HCT116 (cell line): ENCODE results near the gene TTC39C. TPM values are rescaled to one million over a fixed set of nuclear protein-coding genes. Genes with fewer than 3 reads are reported as not detected.

ENCODE experiments used
- ATAC-seq: fragments of 200-7000 bp; cut with Tn5 transposase; 2 replicates; pipeline ENCODE4 v1.9.1; 2020; ENCODE audit warnings: mild to moderate bottlenecking, moderate library complexity
- BruUV-seq: library from RNA; stranded (reverse); fragments of 400-500 nt; replicated peaks from 2 replicates; lab custom pipeline; 2021; lab: Mats Ljungman, UMichigan
- CTCF ChIA-PET: fragments of 300-600 bp; sonication (Branson Sonifier 250); formaldehyde crosslinking; loops from one replicate; lab custom pipeline; 2021; ENCODE audit warnings: antibody characterized with exemption; lab: Charles Lee
- POLR2A ChIA-PET: fragments of 300-600, 350-600 bp; sonication (Branson Sonifier 250); formaldehyde crosslinking; loops from one replicate; lab custom pipeline; 2021; ENCODE audit warnings: antibody characterized with exemption; lab: Charles Lee
- RAD21 ChIA-PET, 2 experiments: fragments of 300-600 bp; sonication (Branson Sonifier 250); formaldehyde crosslinking; loops; one replicate each; lab custom pipeline; 2023; ENCODE audit warnings: low total read pairs in 2 of 2; ENCODE audit not compliant: uncharacterized antibody in 2 of 2, unreplicated experiment in 2 of 2, low non-redundant PET in 1 of 2; lab: Charles Lee
- DNase-seq: peaks from one replicate; pipeline ENCODE4 v3.0.0-alpha.2; 2010; ENCODE audit warnings: low read depth, low spot score
- H2AFZ ChIP-seq: fragments of 200-600 bp; shearing (Covaris generic), sonication (generic); 2 replicates; pipeline ENCODE4 v1.6.1; 2017; ENCODE audit warnings: low read depth, mixed run types, mixed read lengths, antibody characterized with exemption, low read length; ENCODE audit not compliant: poor library complexity, severe bottlenecking
- H3K27ac ChIP-seq: 2 replicates; pipeline ENCODE4 v1.5.1; 2012; ENCODE audit warnings: low read depth, low read length
- H3K27me3 ChIP-seq: fragments of 200-600 bp; sonication (generic); 2 replicates; pipeline ENCODE4 v1.6.1; 2016; ENCODE audit warnings: mixed run types, low read length, mixed read lengths; ENCODE audit not compliant: insufficient read depth
- H3K36me3 ChIP-seq, 2 experiments: fragments of 200-500 bp in 1 of 2; fragments of 200-600 bp in 1 of 2; sonication (Bioruptor generic) in 1 of 2; sonication (generic) in 1 of 2; 2 replicates each; pipeline versions ENCODE4 v1.5.1 to v1.6.1; 2014 to 2016; ENCODE audit warnings: low read length in 2 of 2, inconsistent platforms in 1 of 2, mixed read lengths in 1 of 2, mixed run types in 1 of 2; ENCODE audit not compliant: insufficient read depth in 2 of 2, control insufficient read depth in 1 of 2
- H3K4me1 ChIP-seq, 2 experiments: fragments of 200-600 bp in 1 of 2; sonication (generic) in 1 of 2; 2 replicates each; pipeline versions ENCODE4 v1.5.1 to v1.6.1; 2012 to 2017; ENCODE audit warnings: low read length in 2 of 2, inconsistent platforms in 1 of 2, mild to moderate bottlenecking in 1 of 2, mixed read lengths in 1 of 2, mixed run types in 1 of 2, moderate library complexity in 1 of 2; ENCODE audit not compliant: insufficient read depth in 2 of 2, control insufficient read depth in 1 of 2
- H3K4me2 ChIP-seq: fragments of 200-600 bp; sonication (generic); 2 replicates; pipeline ENCODE4 v1.6.1; 2017; ENCODE audit warnings: mixed run types, low read length, mixed read lengths
- H3K4me3 ChIP-seq, 2 experiments: fragments of 200-600 bp in 1 of 2; sonication (generic) in 1 of 2; replicated peaks in 1 of 2; 2 replicates each; pipeline ENCODE4 v1.5.1; 2011 to 2016; ENCODE audit warnings: low read length in 2 of 2, control low read depth in 1 of 2, low read depth in 1 of 2, mild to moderate bottlenecking in 1 of 2, mixed read lengths in 1 of 2, mixed run types in 1 of 2
- H3K79me2 ChIP-seq: fragments of 200-600 bp; sonication (generic); 2 replicates; pipeline ENCODE4 v1.6.1; 2017; ENCODE audit warnings: mild to moderate bottlenecking, mixed run types, low read length, moderate library complexity, mixed read lengths; ENCODE audit not compliant: insufficient read depth
- H3K9ac ChIP-seq: fragments of 200-600 bp; sonication (generic); 2 replicates; pipeline ENCODE4 v1.6.1; 2016; ENCODE audit warnings: low read length, mixed read lengths
- H3K9me2 ChIP-seq: fragments of 200-600 bp; sonication (generic), shearing (Covaris generic); 2 replicates; pipeline ENCODE4 v1.6.1; 2017; ENCODE audit warnings: mixed run types, mild to moderate bottlenecking, moderate library complexity; ENCODE audit not compliant: insufficient read depth
- H3K9me3 ChIP-seq, 2 experiments: fragments of 200-500 bp in 1 of 2; fragments of 200-600 bp in 1 of 2; sonication (Bioruptor generic) in 1 of 2; sonication (generic) in 1 of 2; 2 replicates each; pipeline ENCODE4 v1.6.1; 2014 to 2017; ENCODE audit warnings: low read length in 2 of 2, mixed read lengths in 2 of 2, inconsistent platforms in 1 of 2, low read depth in 1 of 2, mild to moderate bottlenecking in 1 of 2, mixed run types in 1 of 2, moderate library complexity in 1 of 2; ENCODE audit not compliant: control insufficient read depth in 1 of 2, insufficient read depth in 1 of 2
- H4K20me1 ChIP-seq: fragments of 200-600 bp; sonication (generic), shearing (Covaris generic); 2 replicates; pipeline ENCODE4 v1.6.1; 2017; ENCODE audit warnings: mixed run types, mild to moderate bottlenecking, moderate library complexity; ENCODE audit not compliant: insufficient read depth
- CTCF ChIP-seq, 3 experiments: fragments of 200-600 bp in 1 of 3; sonication (generic) in 1 of 3; IDR thresholded peaks in 2 of 3; conservative IDR thresholded peaks in 1 of 3; 2 replicates each; pipeline ENCODE4 v1.5.1; 2012 to 2017; ENCODE audit warnings: low read depth in 2 of 3, low read length in 2 of 3, antibody characterized with exemption in 1 of 3, borderline replicate concordance in 1 of 3, control low read depth in 1 of 3, mild to moderate bottlenecking in 1 of 3, mixed read lengths in 1 of 3, mixed run types in 1 of 3, moderate library complexity in 1 of 3; ENCODE audit not compliant: insufficient read depth in 1 of 3
- EGR1 ChIP-seq: IDR thresholded peaks from 2 replicates; pipeline ENCODE4 v1.6.1; 2012; ENCODE audit warnings: low read depth
- EZH2 ChIP-seq: fragments of 200-600 bp; sonication (generic); IDR thresholded peaks from 2 replicates; pipeline ENCODE4 v1.6.1; 2017; ENCODE audit warnings: antibody characterized with exemption, mixed run types
- EZH2phosphoT487 ChIP-seq: fragments of 200-600 bp; IDR thresholded peaks from 2 replicates; pipeline ENCODE4 v1.6.1; 2018; ENCODE audit warnings: antibody characterized with exemption, borderline replicate concordance
- FOSL1 ChIP-seq: IDR thresholded peaks from 2 replicates; pipeline ENCODE4 v1.6.1; 2012; ENCODE audit warnings: low read depth
- POLR2A ChIP-seq: IDR thresholded peaks from 2 replicates; pipeline ENCODE4 v1.7.0; 2011; ENCODE audit warnings: borderline replicate concordance; ENCODE audit not compliant: insufficient read depth, insufficient read length; ENCODE audit errors: extremely low read depth
- RAD21 ChIP-seq: IDR thresholded peaks from 2 replicates; pipeline ENCODE4 v1.6.1; 2012; ENCODE audit warnings: low read depth, mild to moderate bottlenecking
- SIN3A ChIP-seq: IDR thresholded peaks from 2 replicates; pipeline ENCODE4 v1.6.1; 2012; ENCODE audit warnings: low read depth
- SP1 ChIP-seq: IDR thresholded peaks from 2 replicates; pipeline ENCODE4 v1.6.1; 2012; ENCODE audit warnings: low read depth
- SRF ChIP-seq: IDR thresholded peaks from 2 replicates; pipeline ENCODE4 v1.6.1; 2012; ENCODE audit warnings: low read depth
- TCF7L2 ChIP-seq: IDR thresholded peaks from 2 replicates; pipeline ENCODE4 v1.7.0; 2011; ENCODE audit warnings: borderline replicate concordance, inconsistent platforms; ENCODE audit not compliant: insufficient read depth, insufficient read length; ENCODE audit errors: extremely low read depth
- ZBTB33 ChIP-seq: IDR thresholded peaks from 2 replicates; pipeline ENCODE4 v1.6.1; 2011; ENCODE audit warnings: mild to moderate bottlenecking, low read length, moderate library complexity; ENCODE audit not compliant: insufficient replicate concordance; ENCODE audit errors: extremely low read depth
- ZFX ChIP-seq: fragments of 450-650 bp; IDR thresholded peaks from 2 replicates; pipeline ENCODE4 v1.6.1; 2017
- ZNF274 ChIP-seq: fragments of 200-500 bp; sonication (Bioruptor generic); IDR thresholded peaks from 2 replicates; pipeline ENCODE4 v1.6.1; 2014; ENCODE audit warnings: mild to moderate bottlenecking, low read depth, low read length, inconsistent platforms
- intact Hi-C: fragments of 100-400 bp; cut with micrococcal nuclease; formaldehyde crosslinking; loops from 2 replicates; pipeline ENCODE4 v1.10.0; 2022
- total RNA-seq: library from RNA; stranded (reverse); gene quantifications from one replicate; pipeline ENCODE4 v1.2.1, GENCODE V29; 2021; ENCODE audit not compliant: unreplicated experiment
- TF ChIP-seq, protein P1 (sequence below): IDR thresholded peaks from 2 replicates; pipeline ENCODE4 v1.6.1; 2012

TTC39C gene
- total RNA-seq, 1 experiment from 2014 or later, result 24.8 TPM

DNA sequence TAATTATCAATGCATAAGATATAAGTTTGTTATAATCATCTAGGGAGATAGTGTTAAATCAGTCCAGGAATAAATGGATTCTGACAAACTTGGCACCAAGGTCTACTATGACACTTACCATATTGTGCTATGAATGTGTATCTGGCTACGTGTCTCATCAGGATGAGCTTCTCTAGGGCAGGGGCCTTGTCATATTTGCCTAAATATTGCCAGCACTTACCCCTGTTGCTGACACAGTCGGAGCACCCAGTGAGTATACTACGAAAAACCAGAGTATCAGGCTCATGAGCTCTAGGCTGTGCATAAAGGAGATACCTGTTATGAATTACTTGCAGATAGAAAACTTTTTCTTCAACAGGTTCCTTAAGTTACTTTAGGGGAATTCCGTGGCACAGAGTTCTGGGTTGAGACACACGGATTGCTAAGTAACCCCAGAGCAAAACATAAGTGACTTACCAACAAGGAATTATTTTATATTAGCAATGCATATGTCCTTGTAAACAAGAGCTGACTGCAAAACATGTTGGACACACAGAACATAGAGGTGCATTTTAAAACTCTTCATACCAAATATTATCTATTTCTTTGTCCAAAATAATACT is 7.7 kb upstream of the TTC39C start:
- ATAC-seq, result no peak
- Histone ChIP-seq H3K9me3 (no peaks in the 10 kb centered on the region), H2AFZ (no peak overlapping the region), H3K9me2 (no peaks in the 10 kb centered on the region), H3K36me3 (no peaks in the 10 kb centered on the region), H3K4me1 (no peaks in the 10 kb centered on the region), H3K4me3 (no peak overlapping the region), H3K9ac (no peak overlapping the region), H4K20me1 (no peaks in the 10 kb centered on the region), H3K4me2 (no peak overlapping the region), H3K79me2 (no peaks in the 10 kb centered on the region), H3K27ac (no peak overlapping the region), H3K27me3 (no peaks in the 10 kb centered on the region)
- intact Hi-C loops, result no loop called here
- TF ChIP-seq FOSL1 (no peak), CTCF (IDR thresholded peaks at IDR 0.05 in 2 of 3, conservative IDR thresholded peaks at IDR 0.05 in 1 of 3; ENCODE audit: borderline replicate concordance in 1 of 3, insufficient read depth in 1 of 3, low read depth in 2 of 3, low read length in 2 of 3) (no peak), ZFX (no peak), ZNF274 (no peak), EZH2phosphoT487 (no peak), SP1 (no peak), SIN3A (no peak), EZH2 (no peak), POLR2A (no peak), EGR1 (no peak), TCF7L2 (no peak), SRF (no peak), ZBTB33 (no peak), RAD21 (no peak)
- TF ChIP-seq, protein P1, sequence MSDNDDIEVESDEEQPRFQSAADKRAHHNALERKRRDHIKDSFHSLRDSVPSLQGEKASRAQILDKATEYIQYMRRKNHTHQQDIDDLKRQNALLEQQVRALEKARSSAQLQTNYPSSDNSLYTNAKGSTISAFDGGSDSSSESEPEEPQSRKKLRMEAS, result no peak
- RAD21 ChIA-PET, result no interaction called here
- CTCF ChIA-PET, result no interaction called here
- no TSS peak for BruUV-seq
- no peak for DNase-seq
- POLR2A ChIA-PET, result no interaction called here
